Measurements from ENCODE around the gene PCMT1. TPM values are rescaled to one million over a fixed set of nuclear protein-coding genes. Genes with fewer than 3 reads are reported as not detected.

Gene PCMT1
- total and polyA plus RNA-seq, 2 of the 8 experiments (the other 6 are each of a cell fraction or from before 2014, with no cell fraction given), result 84.3 to 91.3 TPM

GRCh38 chr6:149847939-149848267 lies 98.4 kb downstream of the PCMT1 start:
- Histone ChIP-seq H2BK120ac (replicated peaks; ENCODE audit: low read depth, low read length) (no peak overlapping the region), H2BK5ac (ENCODE audit: low read depth, low read length) (no peak overlapping the region), H3K14ac (ENCODE audit: insufficient read length) (no peak overlapping the region), H3K79me1 (ENCODE audit: low read depth, low read length) (no peaks in the 10 kb centered on the region), H4K5ac (ENCODE audit: insufficient read length, low read depth, low read length) (no peak overlapping the region), H3K4ac (replicated peaks; ENCODE audit: insufficient read length, low read depth, low read length) (no peak overlapping the region), H3K9me3 (ENCODE audit: insufficient read depth in 2 of 2, low read depth in 1 of 2, low read length in 1 of 2) (no peaks in the 10 kb centered on the region), H3K4me3 (ENCODE audit: extremely low read depth in 1 of 4, insufficient read depth in 2 of 4, low read depth in 3 of 4, low read length in 4 of 4) (no peak overlapping the region), H3K27ac (ENCODE audit: low read depth, low read length) (no peak overlapping the region), H2BK15ac (ENCODE audit: low read length) (no peak overlapping the region), H4K20me1 (replicated peaks in 1 of 2; ENCODE audit: control insufficient read depth in 1 of 2, insufficient read depth in 2 of 2, low read length in 2 of 2) (peaks cover 0 to 2% of the 10 kb centered on the region in 2 experiments), H2AFZ (ENCODE audit: low read length) (no peak overlapping the region), H3K4me1 (replicated peaks in 1 of 4; ENCODE audit: control insufficient read depth in 3 of 4, insufficient read depth in 4 of 4, low read length in 3 of 4) (no peaks in the 10 kb centered on the region), H3K23ac (ENCODE audit: insufficient read length) (no peak overlapping the region), H3K23me2 (ENCODE audit: low read depth, low read length) (no peaks in the 10 kb centered on the region), H4K91ac (replicated peaks; ENCODE audit: insufficient read length, low read length) (no peak overlapping the region), H2BK20ac (ENCODE audit: low read length) (no peak overlapping the region), H3K18ac (ENCODE audit: extremely low read depth, low read length) (no peak overlapping the region), H4K8ac (ENCODE audit: extremely low read depth, insufficient read depth, low read length) (no peak overlapping the region), H3K56ac (replicated peaks; ENCODE audit: insufficient read length, low read depth, low read length) (no peak overlapping the region), H3K36me3 (ENCODE audit: control insufficient read depth in 2 of 4, insufficient read depth in 4 of 4, low read length in 3 of 4) (no peaks in the 10 kb centered on the region), H3K79me2 (ENCODE audit: control insufficient read depth in 1 of 2, insufficient read depth in 2 of 2, low read length in 2 of 2) (no peaks in the 10 kb centered on the region), H2AK5ac (ENCODE audit: low read depth, low read length) (no peak overlapping the region), H3K4me2 (ENCODE audit: insufficient read depth in 1 of 2, low read depth in 2 of 2, low read length in 2 of 2) (no peak overlapping the region), H3K9ac (replicated peaks in 1 of 4; ENCODE audit: extremely low read depth in 1 of 4, low read depth in 3 of 4, low read length in 3 of 4) (no peak overlapping the region), H3K27me3 (replicated peaks in 1 of 4; ENCODE audit: control insufficient read depth in 3 of 4, extremely low read depth in 1 of 4, insufficient read depth in 3 of 4, low read length in 3 of 4) (no peaks in the 10 kb centered on the region), H2BK12ac (ENCODE audit: low read depth, low read length) (no peak overlapping the region)
- 94% methylated on average over 4 of the region's 4 CpGs; no CpG with 5 or more reads in 1 of the 2 experiments for WGBS, 2 experiments (ENCODE audit: extremely low coverage in 1 of 2, insufficient coverage in 1 of 2, insufficient read length in 1 of 2, insufficient replicate concordance in 2 of 2, low coverage in 1 of 2, low lambda C conversion rate in 2 of 2, missing lambda C conversion rate in 1 of 2)
- DNase-seq (ENCODE audit: low read depth in 1 of 2, low spot score in 2 of 2) (no peak), FAIRE-seq (no peak)
- ChIA-PET CTCF (ENCODE audit: partially characterized antibody) (interaction anchor here (1.0 to 15.4 kb wide), 6 partner anchors 10 to 169 kb away, joined by 3 to 195 read pairs (median 6); no protein-coding TSS in a partner anchor), POLR2A (ENCODE audit: partially characterized antibody) (no interaction called here)
- TF ChIP-seq RNF2 (IDR thresholded peaks at IDR 0.05; ENCODE audit: borderline replicate concordance, low read depth, low read length, missing control alignments, poor library complexity, severe bottlenecking) (no peak), E2F6 (IDR thresholded peaks at IDR 0.05) (no peak), BACH1 (IDR thresholded peaks at IDR 0.05; ENCODE audit: low read length) (no peak), SP4 (IDR thresholded peaks at IDR 0.05; ENCODE audit: low read length) (no peak), SP1 (IDR thresholded peaks at IDR 0.05; ENCODE audit: low read depth, low read length) (no peak), KDM4A (IDR thresholded peaks at IDR 0.05; ENCODE audit: low read depth, low read length, severe bottlenecking) (no peak), NRF1 (IDR thresholded peaks at IDR 0.05; ENCODE audit: low read depth, low read length) (no peak), SUZ12 (IDR thresholded peaks at IDR 0.05; ENCODE audit: low read length) (no peak), TEAD4 (IDR thresholded peaks at IDR 0.05; ENCODE audit: low read depth, low read length) (no peak), BCL11A (IDR thresholded peaks at IDR 0.05; ENCODE audit: low read depth in 2 of 2, low read length in 2 of 2) (no peak), SP2 (IDR thresholded peaks at IDR 0.05; ENCODE audit: low read length) (no peak), MAX (IDR thresholded peaks at IDR 0.05) (no peak), CBX8 (IDR thresholded peaks at IDR 0.05; ENCODE audit: borderline replicate concordance, low read depth, low read length) (no peak), EP300 (IDR thresholded peaks at IDR 0.05; ENCODE audit: borderline replicate concordance in 1 of 2, low read depth in 2 of 2, low read length in 2 of 2) (no peak)

Measured in H1 (cell line).